Jurkat, Clone E6-1 (cell line): ENCODE data around the gene TUBA1B.
A peak's percentile ranks its signal among the peaks of the same experiment; 100 is the strongest.

ENCODE experiments used
- DNase-seq: peaks from one replicate; pipeline ENCODE4 v3.0.0-alpha.2; 2011; ENCODE audit warnings: low read depth, low spot score
- H3K4me3 ChIP-seq: 2 replicates; pipeline ENCODE4 v1.5.1; 2011; ENCODE audit warnings: mild to moderate bottlenecking, low read length, control low read depth, moderate library complexity

The TUBA1B gene

GRCh38 chr12:49092816-49093406 lies 38.3 kb downstream of the TUBA1B start:
- no peak for DNase-seq

GRCh38 chr12:49092086-49092815 lies 38.9 kb downstream of the TUBA1B start:
- no peak for DNase-seq
- no peak overlapping the region for H3K4me3 ChIP-seq

More at GRCh38 chr12:49092816-49093406, 38.3 kb downstream of the TUBA1B start:
- H3K4me3 ChIP-seq: no peak overlapping the region

- no peak for DNase-seq
- H3K4me3 ChIP-seq: no peak overlapping the region
Observed at GRCh38 chr12:49091836-49092085, 39.4 kb downstream of the TUBA1B start.

- DNase-seq: no peak
- H3K4me3 ChIP-seq: no peak overlapping the region
Observed at GRCh38 chr12:49091056-49091835, 39.9 kb downstream of the TUBA1B start.

- H3K4me3 ChIP-seq: peak overlapping the region; percentile 45
- no peak for DNase-seq
Observed at GRCh38 chr12:49089821-49090773, 41.1 kb downstream of the TUBA1B start.

GRCh38 chr12:49088932-49089330 lies 42.3 kb downstream of the TUBA1B start:
- no peak overlapping the region for H3K4me3 ChIP-seq
- DNase-seq: no peak

GRCh38 chr12:49088150-49088931 lies 42.9 kb downstream of the TUBA1B start:
- peak; percentile 83 for DNase-seq
- 0 out of 2 replicates have a peak overlapping the region, but pooled peaks have one; percentile 23 for H3K4me3 ChIP-seq

GRCh38 chr12:49086116-49086515 lies 45.1 kb downstream of the TUBA1B start:
- H3K4me3 ChIP-seq: no peak overlapping the region
- DNase-seq: no peak

- no peak overlapping the region for H3K4me3 ChIP-seq
- DNase-seq: no peak
Observed at GRCh38 chr12:49084438-49084837, 46.8 kb downstream of the TUBA1B start.

GRCh38 chr12:49079793-49080192 lies 51.4 kb downstream of the TUBA1B start:
- no peak for DNase-seq
- H3K4me3 ChIP-seq: no peak overlapping the region
